HG03045 (cell line): Measurements from ENCODE around the gene ARHGAP24.

Experiments used
- ATAC-seq: cut with Tn5 transposase; IDR thresholded peaks from one replicate; pipeline ENCODE4 v1.9.1; 2021; ENCODE audit warnings: mild to moderate bottlenecking, moderate library complexity; ENCODE audit not compliant: unreplicated experiment

ARHGAP24 gene

GRCh38 chr4:85772470-85772869 is 297.5 kb downstream of the ARHGAP24 start:
- no peak for ATAC-seq

GRCh38 chr4:85773372-85773771 is 298.4 kb downstream of the ARHGAP24 start:
- no peak for ATAC-seq

GRCh38 chr4:85774000-85774399 is 299.1 kb downstream of the ARHGAP24 start:
- no peak for ATAC-seq

- ATAC-seq = no peak
These were observed 299.5 kb downstream of the ARHGAP24 start for GRCh38 chr4:85774489-85774888.

- ATAC-seq = no peak
These were observed 301.1 kb downstream of the ARHGAP24 start for GRCh38 chr4:85776096-85776495.

- ATAC-seq = no peak
These were observed 301.6 kb downstream of the ARHGAP24 start for GRCh38 chr4:85776579-85776978.

GRCh38 chr4:85777908-85778631 is 303.1 kb downstream of the ARHGAP24 start:
- peak; percentile 79 for ATAC-seq

GRCh38 chr4:85778632-85779131 is 303.7 kb downstream of the ARHGAP24 start:
- peak; percentile 89 for ATAC-seq

GRCh38 chr4:85779165-85779564 is 304.2 kb downstream of the ARHGAP24 start:
- ATAC-seq = no peak

- ATAC-seq = no peak
These were observed 305.7 kb downstream of the ARHGAP24 start for GRCh38 chr4:85780664-85781063.

GRCh38 chr4:85783483-85783882 is 308.5 kb downstream of the ARHGAP24 start:
- ATAC-seq = no peak

GRCh38 chr4:85783900-85784299 is 308.9 kb downstream of the ARHGAP24 start:
- ATAC-seq = no peak

GRCh38 chr4:85784348-85784747 is 309.4 kb downstream of the ARHGAP24 start:
- no peak for ATAC-seq

- ATAC-seq = no peak
These were observed 310.0 kb downstream of the ARHGAP24 start for GRCh38 chr4:85784947-85785346.

GRCh38 chr4:85787133-85787532 is 312.2 kb downstream of the ARHGAP24 start:
- no peak for ATAC-seq

- ATAC-seq = no peak
These were observed 313.7 kb downstream of the ARHGAP24 start for GRCh38 chr4:85788604-85789003.

- ATAC-seq = no peak
These were observed 314.3 kb downstream of the ARHGAP24 start for GRCh38 chr4:85789241-85789640.

- no peak for ATAC-seq
These were observed 315.6 kb downstream of the ARHGAP24 start for GRCh38 chr4:85790582-85790981.

- no peak for ATAC-seq
These were observed 317.7 kb downstream of the ARHGAP24 start for GRCh38 chr4:85792376-85793232.

GRCh38 chr4:85793233-85793585 is 318.3 kb downstream of the ARHGAP24 start:
- ATAC-seq = no peak

- ATAC-seq = no peak
These were observed 323.2 kb downstream of the ARHGAP24 start for GRCh38 chr4:85798012-85798770.
